Heart right ventricle (tissue), 16 donors: Measurements from ENCODE around the gene NAMPT. TPM values are rescaled to one million over a fixed set of nuclear protein-coding genes. Genes with fewer than 3 reads are reported as not detected.

Source experiments
- ATAC-seq, 8 donors: fragments of 200-7000 bp; cut with Tn5 transposase; one replicate each; pipeline ENCODE4 v1.9.1; 2020; ENCODE audit warnings: mild to moderate bottlenecking in 8 of 8, moderate library complexity in 8 of 8, moderate number of reproducible peaks in 1 of 8
- DNase-seq, 2 donors: peaks; one replicate each; pipeline ENCODE4 v3.0.0-alpha.2; 2020
- H3K27ac ChIP-seq, 10 donors: fragments of 200-600 bp; sonication (generic) in 2 of 10; one replicate each; pipeline versions ENCODE4 v1.5.0 to v1.8.0; 2020 to 2022; ENCODE audit warnings: mild to moderate bottlenecking in 3 of 10
- H3K27me3 ChIP-seq, 7 donors: fragments of 200-600 bp; one replicate each; pipeline ENCODE4 v1.8.0; 2021 to 2022; ENCODE audit warnings: mild to moderate bottlenecking in 2 of 7
- H3K36me3 ChIP-seq, 9 donors: fragments of 200-600 bp; sonication (generic) in 1 of 9; one replicate each; pipeline versions ENCODE4 v1.5.0 to v1.8.0; 2020 to 2022; ENCODE audit warnings: mild to moderate bottlenecking in 2 of 9
- H3K4me1 ChIP-seq, 9 donors: fragments of 200-600 bp; sonication (generic) in 1 of 9; one replicate each; pipeline versions ENCODE4 v1.5.0 to v1.8.0; 2020 to 2022; ENCODE audit warnings: mild to moderate bottlenecking in 4 of 9
- H3K4me3 ChIP-seq, 10 donors: fragments of 200-600 bp; sonication (generic) in 2 of 10; one replicate each; pipeline versions ENCODE4 v1.5.0 to v1.8.0; 2020 to 2022; ENCODE audit warnings: mild to moderate bottlenecking in 7 of 10, moderate library complexity in 2 of 10
- H3K9me3 ChIP-seq, 11 donors: fragments of 200-600 bp in 10 of 11; sonication (generic) in 2 of 11; one replicate each; pipeline versions ENCODE4 v1.5.0 to v1.8.0; 2013 to 2022; ENCODE audit warnings: mild to moderate bottlenecking in 2 of 11, control low read depth in 1 of 11, moderate library complexity in 1 of 11
- WGBS, 2 donors: extraction: QIAGEN DNeasy Blood & Tissue Kit; methylation state at CpG; one replicate each; pipeline ENCODE4 v1.1.7; 2013; ENCODE audit warnings: inconsistent platforms in 1 of 2; 5-methylcytosine and 5-hydroxymethylcytosine counted together
- intact Hi-C, 10 donors: fragments of 100-400 bp; cut with DNase I; formaldehyde crosslinking; loops; one replicate each; pipeline versions ENCODE4 v1.11.1 to v1.14.2; 2022
- long read RNA-seq, 3 donors: library from polyadenylated mRNA; unstranded; transcript quantifications; one replicate each; pipeline ENCODE4 v2.0.0, GENCODE V29; 2020 to 2021
- polyA plus RNA-seq, 2 donors: library from polyadenylated mRNA; stranded (reverse); fragments of 200-250 nt; gene quantifications; one replicate each; pipeline ENCODE4 v1.2.3, GENCODE V29; 2013
- total RNA-seq, 10 donors: library from RNA; stranded (reverse); fragmentation: NEBNext Ultra II Directional in 3 of 10; extraction: Animal tissue kit (Norgen Biotek cat#: 25700) in 3 of 10; gene quantifications; one replicate each; pipeline versions ENCODE4 v1.2.1 to v1.2.4, GENCODE V29; 2021 to 2023
- TF ChIP-seq, protein P1 (sequence below), 9 donors: fragments of 200-600 bp; sonication (generic) in 2 of 9; IDR thresholded peaks; one replicate each; pipeline versions ENCODE4 v1.5.0 to v1.8.0; 2021 to 2022; ENCODE audit warnings: antibody characterized with exemption in 9 of 9, mild to moderate bottlenecking in 5 of 9, moderate library complexity in 1 of 9
- donor health status: Arrhythmogenic right ventricular cardiomyopathy.
- donor health status: ischemic (EF 13 %, LVEDD 7.1; RV severe dilation, severe dysfunction).
- donor health status: healthy with polysubstance abuse.
- donor health status: DM: no; HTN: yes; CAD: no.
- donor health status: DM: no; HTN: no; CAD: no.
- donor health status: ischemic (EF 25% LVEDD 6.9; RV normal size, moderate dysfunction).
- donor health status: ischemic (EF 25% LVEDD 5.7; RV mildly dilated, moderate dysfunction).
- donor health status: healthy.
- donor health status: DM: yes; HTN: yes; CAD: no.
- donor health status: Ischemic cardiomyopathy.
- donor health status: ischemic (EF 35%, LVEDD 5.7; RV mildly dilated, moderate dysfunction).
- donor health status: nonischemic (EF 11% LVEDD 7.7; RV severe dilation, severe dysfunction).
- donor health status: DM: yes; HTN: yes; CAD: no.
- donor health status: PGD.
- donor health status: ischemic (EF 29% LVEDD 5.4; RV normal size, mild dysfunction).
- donor health status: nonischemic (EF 23%, LVEDD 6.1; RV moderate dilation, normal function).

NAMPT gene
- total RNA-seq: 100 to 1,000 TPM in 5 of 10 donors, 10 to 100 TPM in 5; 76.9 to 404 (median 100) TPM
- 10 to 100 TPM; 32.2 to 97.8 TPM for polyA plus RNA-seq
- long read RNA-seq, donor 1, full-length matches to known transcripts: 152 of 187 reads
- long read RNA-seq, donor 1, partial matches to known transcripts: 3 of 187 reads
- long read RNA-seq, donor 1, other reads (novel, unspliced or antisense): 32 of 187 reads
- long read RNA-seq, donor 2, full-length matches to known transcripts: 91 of 126 reads
- long read RNA-seq, donor 2, partial matches to known transcripts: 11 of 126 reads
- long read RNA-seq, donor 2, other reads (novel, unspliced or antisense): 24 of 126 reads
- long read RNA-seq, donor 3, full-length matches to known transcripts: 485 of 644 reads
- long read RNA-seq, donor 3, partial matches to known transcripts: 46 of 644 reads
- long read RNA-seq, donor 3, other reads (novel, unspliced or antisense): 113 of 644 reads

DNA sequence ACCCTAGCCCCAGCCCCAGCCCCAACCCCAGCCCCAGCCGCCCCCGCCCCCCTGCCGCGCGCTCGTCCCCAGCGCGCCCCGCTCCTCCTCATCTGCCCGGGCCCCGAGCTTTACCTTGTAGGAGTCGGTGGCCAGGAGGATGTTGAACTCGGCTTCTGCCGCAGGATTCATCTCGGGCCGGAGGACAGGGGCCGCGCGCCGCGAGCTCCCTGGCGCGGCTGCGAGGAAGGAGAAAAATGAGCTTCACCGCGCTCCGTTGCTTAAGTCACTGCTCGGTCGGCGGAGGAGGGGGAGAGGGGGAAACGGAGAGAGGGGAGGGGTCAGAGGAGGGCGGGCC lies at the start of gene NAMPT:
Gene NAMPT, minus strand, starts transcription at position 270 of the 337 bp plus-strand sequence. Its CDS starts 99 bp downstream, at position 171.
- Histone ChIP-seq H3K36me3 (peaks cover 0 to 33% (median 0%) of the 10 kb centered on the region in 9 donors), H3K9me3 (no peaks in the 10 kb centered on the region), H3K27ac (peak within 1 kb of the TSS; percentile 86 to 99 (median 96)), H3K27me3 (no peaks in the 10 kb centered on the region), H3K4me3 (peak within 1 kb of the TSS; percentile 60 to 80 (median 76)), H3K4me1 (peaks cover 0 to 50% (median 29%) of the 10 kb centered on the region in 9 donors)
- DNase-seq (no peak), ATAC-seq (no peak)
- intact Hi-C loops: loop anchor here in 7 of 10 donors (2.0 to 10.0 kb wide), 15 partner anchors 66 to 453 kb away; partner anchors contain the start of gene CCDC71L (in 2 of the 7)
- TF ChIP-seq, protein P1, sequence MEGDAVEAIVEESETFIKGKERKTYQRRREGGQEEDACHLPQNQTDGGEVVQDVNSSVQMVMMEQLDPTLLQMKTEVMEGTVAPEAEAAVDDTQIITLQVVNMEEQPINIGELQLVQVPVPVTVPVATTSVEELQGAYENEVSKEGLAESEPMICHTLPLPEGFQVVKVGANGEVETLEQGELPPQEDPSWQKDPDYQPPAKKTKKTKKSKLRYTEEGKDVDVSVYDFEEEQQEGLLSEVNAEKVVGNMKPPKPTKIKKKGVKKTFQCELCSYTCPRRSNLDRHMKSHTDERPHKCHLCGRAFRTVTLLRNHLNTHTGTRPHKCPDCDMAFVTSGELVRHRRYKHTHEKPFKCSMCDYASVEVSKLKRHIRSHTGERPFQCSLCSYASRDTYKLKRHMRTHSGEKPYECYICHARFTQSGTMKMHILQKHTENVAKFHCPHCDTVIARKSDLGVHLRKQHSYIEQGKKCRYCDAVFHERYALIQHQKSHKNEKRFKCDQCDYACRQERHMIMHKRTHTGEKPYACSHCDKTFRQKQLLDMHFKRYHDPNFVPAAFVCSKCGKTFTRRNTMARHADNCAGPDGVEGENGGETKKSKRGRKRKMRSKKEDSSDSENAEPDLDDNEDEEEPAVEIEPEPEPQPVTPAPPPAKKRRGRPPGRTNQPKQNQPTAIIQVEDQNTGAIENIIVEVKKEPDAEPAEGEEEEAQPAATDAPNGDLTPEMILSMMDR (IDR thresholded peaks at IDR 0.05): no peak
- 0% methylated on average over 30 to 32 of the region's 32 CpGs for WGBS, 2 donors

DNA sequence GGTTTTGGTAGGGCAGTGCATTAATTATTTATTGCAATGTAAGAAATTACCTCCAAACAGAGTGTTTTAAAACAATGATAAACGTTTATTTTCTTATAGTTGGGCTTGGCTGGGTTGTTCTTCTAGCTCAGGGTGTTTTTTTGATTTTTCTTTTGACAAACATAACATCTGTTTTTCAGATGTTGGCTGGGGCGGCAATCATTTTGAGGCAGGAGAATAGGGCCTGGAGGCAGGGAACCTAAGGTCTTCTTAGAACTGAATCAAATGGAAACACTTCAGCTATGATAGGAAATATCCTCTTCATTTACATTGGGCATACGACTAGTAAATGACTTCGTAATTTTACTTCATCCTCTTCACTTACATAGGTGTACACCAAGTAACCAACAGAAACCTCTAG lies 47.4 kb upstream of the NAMPT start:
- no peak for ATAC-seq
- intact Hi-C loops: no loop called here
- Histone ChIP-seq H3K4me3 (no peak overlapping the region), H3K27me3 (no peaks in the 10 kb centered on the region), H3K4me1 (peaks cover 0 to 14% (median 0%) of the 10 kb centered on the region in 9 donors), H3K9me3 (peaks cover 0 to 8% (median 0%) of the 10 kb centered on the region in 11 donors), H3K36me3 (no peaks in the 10 kb centered on the region), H3K27ac (no peak overlapping the region)
- no peak for DNase-seq
- TF ChIP-seq, protein P1 (IDR thresholded peaks at IDR 0.05): no peak
- 75 to 78% methylated on average over 4 of the region's 4 CpGs for WGBS, 2 donors

DNA sequence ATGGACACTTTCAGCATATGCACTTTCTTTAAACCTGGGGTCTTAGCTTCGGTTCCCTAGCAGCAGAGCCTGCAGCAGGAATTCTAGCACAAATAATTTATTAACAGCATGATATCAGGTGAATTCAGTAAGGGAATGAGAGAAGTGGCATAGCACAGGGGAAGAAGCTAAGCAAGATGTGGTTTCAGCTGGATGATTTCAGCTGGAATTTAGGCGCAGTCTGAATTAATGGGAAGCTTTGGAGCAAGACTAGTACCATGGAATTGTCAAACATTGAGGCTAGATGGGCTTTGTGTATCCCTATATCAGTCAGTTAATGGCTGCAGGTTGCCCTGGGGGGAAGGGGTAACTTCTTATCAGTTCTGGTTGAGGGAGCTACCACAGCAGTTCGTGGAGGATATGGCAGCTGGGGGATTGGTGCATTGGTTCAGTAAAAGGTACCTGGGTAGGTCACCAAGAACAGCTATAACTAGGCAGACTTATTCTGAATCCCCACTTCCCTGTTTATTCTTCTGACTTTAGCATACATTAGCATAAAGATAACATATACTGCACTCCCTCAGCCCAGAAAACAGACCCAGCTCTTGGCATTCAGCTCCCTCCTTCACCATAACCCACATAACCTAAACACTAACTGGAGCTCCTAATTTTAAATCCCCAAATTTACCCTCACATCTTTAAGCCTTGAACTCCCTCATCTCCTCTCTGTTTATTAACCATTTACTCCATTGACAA lies 46.8 kb upstream of the NAMPT start:
- intact Hi-C loops: no loop called here
- Histone ChIP-seq H3K27me3 (no peaks in the 10 kb centered on the region), H3K27ac (no peak overlapping the region), H3K9me3 (peaks cover 0 to 2% (median 0%) of the 10 kb centered on the region in 11 donors), H3K36me3 (no peaks in the 10 kb centered on the region), H3K4me3 (no peak overlapping the region), H3K4me1 (peaks cover 0 to 14% (median 0%) of the 10 kb centered on the region in 9 donors)
- DNase-seq (no peak), ATAC-seq (no peak)
- TF ChIP-seq, protein P1 (IDR thresholded peaks at IDR 0.05): no peak
- 50 to 64% methylated on average over 3 of the region's 3 CpGs for WGBS, 2 donors

DNA sequence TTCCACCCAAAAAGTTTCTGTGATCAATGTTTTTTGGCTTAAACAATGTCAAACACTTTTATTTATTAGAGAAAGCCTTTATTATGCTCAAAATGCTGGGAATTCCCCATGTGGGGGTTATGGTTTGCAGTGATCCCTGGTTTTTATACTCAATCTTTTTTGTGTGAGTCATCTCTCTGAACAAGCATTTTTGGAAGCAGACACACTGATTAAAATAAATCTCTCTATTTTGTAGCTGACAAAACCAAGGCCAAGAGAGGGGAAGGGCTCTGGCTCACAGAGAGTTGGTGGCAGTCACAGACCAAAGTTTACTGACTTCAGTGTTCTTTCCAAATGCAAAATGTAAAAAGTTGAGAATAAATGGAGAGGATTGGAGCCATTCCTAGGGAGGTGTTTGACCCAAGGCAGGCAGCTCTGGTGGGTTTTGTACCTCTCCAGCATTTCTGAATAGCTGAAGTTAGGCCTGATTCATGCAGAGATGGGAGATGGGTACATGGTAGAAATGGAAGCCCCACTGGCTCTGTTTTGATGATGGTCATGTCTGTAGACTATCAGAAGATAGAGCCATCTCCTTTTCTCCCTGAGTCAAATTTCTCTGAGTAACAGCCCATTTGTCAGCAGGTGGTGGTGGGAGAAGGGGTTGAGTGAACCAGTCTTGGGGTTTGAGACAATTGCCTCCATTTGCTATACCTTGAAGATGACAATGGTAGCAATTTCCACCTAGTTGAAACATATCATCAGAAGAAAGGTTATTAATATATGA lies 45.4 kb upstream of the NAMPT start:
- Histone ChIP-seq H3K27me3 (no peaks in the 10 kb centered on the region), H3K27ac (peak overlapping the region in 1 of 10 donors; percentile 27)
- peak in 1 of 8 donors; percentile 39 for ATAC-seq

More for the DNA sequence above, 45.4 kb upstream of the NAMPT start:
- TF ChIP-seq, protein P1 (IDR thresholded peaks at IDR 0.05): no peak
- H3K4me1 ChIP-seq: peaks cover 0 to 14% (median 0%) of the 10 kb centered on the region in 9 donors
- H3K36me3 ChIP-seq: no peaks in the 10 kb centered on the region
- H3K4me3 ChIP-seq: no peak overlapping the region
- H3K9me3 ChIP-seq: no peaks in the 10 kb centered on the region
- intact Hi-C loops: no loop called here
- no peak for DNase-seq
